Mucosa of stomach (tissue), 1 donor: Measurements from ENCODE around the gene ARHGEF26.

Experiments
- H3K27me3 ChIP-seq: one replicate; pipeline ENCODE4 v1.7.0; 2013; ENCODE audit warnings: mild to moderate bottlenecking, low read length; ENCODE audit not compliant: control insufficient read depth, insufficient read depth
- H3K36me3 ChIP-seq: one replicate; pipeline ENCODE4 v1.7.0; 2013; ENCODE audit warnings: low read length; ENCODE audit not compliant: control insufficient read depth, insufficient read depth
- H3K4me1 ChIP-seq: one replicate; pipeline ENCODE4 v1.7.0; 2013; ENCODE audit warnings: mild to moderate bottlenecking, low read length; ENCODE audit not compliant: control insufficient read depth, insufficient read depth
- H3K4me3 ChIP-seq: one replicate; pipeline ENCODE4 v1.7.0; 2013; ENCODE audit warnings: low read length
- H3K9ac ChIP-seq: one replicate; pipeline ENCODE4 v1.7.0; 2013; ENCODE audit warnings: mild to moderate bottlenecking, low read length, moderate library complexity
- H3K9me3 ChIP-seq: one replicate; pipeline ENCODE4 v1.7.0; 2013; ENCODE audit warnings: mild to moderate bottlenecking, low read length, moderate library complexity; ENCODE audit not compliant: control insufficient read depth
- donor health status: Pancreatic carcinoma.

Gene ARHGEF26

DNA sequence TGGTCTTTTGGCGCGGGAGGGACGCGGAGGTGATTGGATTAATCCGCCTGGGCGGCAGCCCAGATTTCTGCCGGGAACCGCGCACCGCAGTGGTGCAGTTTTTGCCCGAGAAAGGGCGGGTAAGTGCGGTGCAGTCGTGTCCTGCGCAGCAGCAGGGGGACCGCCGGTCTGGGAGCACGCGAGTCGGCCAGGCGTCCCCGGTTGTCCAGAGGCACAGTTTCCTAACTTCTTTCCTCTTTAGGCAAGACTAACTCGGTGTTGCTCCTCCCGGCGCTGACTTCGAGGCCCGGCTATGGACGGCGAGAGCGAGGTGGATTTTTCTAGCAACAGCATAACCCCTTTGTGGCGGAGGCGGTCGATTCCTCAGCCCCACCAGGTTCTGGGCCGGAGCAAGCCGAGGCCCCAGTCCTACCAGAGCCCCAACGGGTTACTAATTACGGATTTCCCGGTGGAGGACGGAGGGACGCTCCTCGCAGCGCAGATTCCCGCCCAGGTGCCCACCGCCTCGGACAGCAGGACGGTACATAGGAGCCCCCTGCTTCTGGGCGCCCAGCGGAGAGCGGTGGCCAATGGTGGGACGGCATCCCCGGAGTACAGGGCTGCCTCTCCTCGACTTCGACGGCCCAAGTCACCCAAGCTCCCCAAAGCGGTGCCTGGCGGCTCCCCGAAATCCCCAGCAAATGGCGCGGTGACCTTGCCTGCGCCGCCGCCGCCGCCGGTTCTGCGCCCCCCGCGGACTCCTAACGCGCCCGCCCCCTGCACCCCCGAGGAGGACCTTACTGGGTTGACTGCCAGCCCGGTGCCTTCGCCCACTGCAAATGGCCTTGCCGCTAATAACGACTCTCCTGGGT, 736 bp downstream of the ARHGEF26 start:
- H3K36me3 ChIP-seq = no peaks in the 10 kb centered on the region
- H3K9me3 ChIP-seq = no peaks in the 10 kb centered on the region
- peaks cover 7% of the 10 kb centered on the region for H3K27me3 ChIP-seq
- H3K4me3 ChIP-seq = peak overlapping the region; percentile 61
- H3K4me1 ChIP-seq = peaks cover 5% of the 10 kb centered on the region
- peak overlapping the region; percentile 70 for H3K9ac ChIP-seq

- Histone ChIP-seq H3K4me3 (peak overlapping the region; percentile 49), H3K36me3 (no peaks in the 10 kb centered on the region), H3K9ac (peak overlapping the region; percentile 70), H3K4me1 (peaks cover 5% of the 10 kb centered on the region), H3K27me3 (peaks cover 7% of the 10 kb centered on the region), H3K9me3 (no peaks in the 10 kb centered on the region)
Observed at GRCh38 chr3:154122552-154122911, 1.3 kb downstream of the ARHGEF26 start.

DNA sequence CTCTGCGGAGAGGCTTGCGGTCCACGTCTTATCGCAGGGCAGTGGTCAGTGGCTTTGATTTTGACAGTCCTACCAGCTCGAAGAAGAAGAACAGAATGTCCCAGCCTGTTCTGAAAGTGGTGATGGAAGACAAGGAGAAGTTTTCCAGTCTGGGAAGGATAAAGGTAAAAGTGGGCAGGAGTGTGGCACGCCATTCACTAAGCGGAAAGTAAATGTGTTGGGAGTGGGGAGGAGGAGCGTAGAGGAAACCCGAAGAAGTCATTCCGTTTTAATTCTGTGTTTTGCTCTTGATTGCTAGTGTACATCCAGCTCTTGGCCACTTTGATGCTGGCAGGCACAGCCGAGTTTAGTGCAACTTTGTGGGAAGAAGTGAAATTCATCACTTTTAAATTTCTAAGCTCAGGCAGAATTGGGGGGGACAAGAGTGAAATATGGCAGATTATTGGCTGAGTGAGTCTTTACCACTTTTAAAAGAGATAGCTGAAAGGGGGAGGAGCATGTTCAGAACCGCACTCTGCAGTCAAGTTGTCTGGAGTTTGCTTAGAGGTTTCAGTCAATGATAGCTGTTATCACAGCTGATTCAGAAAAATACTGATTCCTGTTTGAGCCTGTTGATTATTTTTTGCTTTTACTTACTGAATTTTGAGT, 1.8 kb downstream of the ARHGEF26 start:
- H3K9ac ChIP-seq = peak overlapping the region; percentile 70
- H3K9me3 ChIP-seq = no peaks in the 10 kb centered on the region
- H3K27me3 ChIP-seq = peaks cover 7% of the 10 kb centered on the region
- H3K4me1 ChIP-seq = peaks cover 5% of the 10 kb centered on the region
- H3K36me3 ChIP-seq = no peaks in the 10 kb centered on the region
- peak overlapping the region; percentile 49 for H3K4me3 ChIP-seq

GRCh38 chr3:154123906-154124305, 2.7 kb downstream of the ARHGEF26 start:
- no peaks in the 10 kb centered on the region for H3K9me3 ChIP-seq
- H3K27me3 ChIP-seq = peaks cover 7% of the 10 kb centered on the region
- no peaks in the 10 kb centered on the region for H3K36me3 ChIP-seq
- peaks cover 5% of the 10 kb centered on the region for H3K4me1 ChIP-seq
- H3K4me3 ChIP-seq = no peak overlapping the region
- no peak overlapping the region for H3K9ac ChIP-seq

GRCh38 chr3:154125378-154126030, 4.3 kb downstream of the ARHGEF26 start:
- H3K4me3 ChIP-seq = no peak overlapping the region
- peaks cover 5% of the 10 kb centered on the region for H3K4me1 ChIP-seq
- no peaks in the 10 kb centered on the region for H3K36me3 ChIP-seq
- H3K9me3 ChIP-seq = no peaks in the 10 kb centered on the region
- H3K9ac ChIP-seq = no peak overlapping the region
- peaks cover 7% of the 10 kb centered on the region for H3K27me3 ChIP-seq

- H3K4me1 ChIP-seq = peaks cover 5% of the 10 kb centered on the region
- no peaks in the 10 kb centered on the region for H3K36me3 ChIP-seq
- H3K27me3 ChIP-seq = peaks cover 7% of the 10 kb centered on the region
- no peak overlapping the region for H3K9ac ChIP-seq
- no peak overlapping the region for H3K4me3 ChIP-seq
- H3K9me3 ChIP-seq = no peaks in the 10 kb centered on the region
Observed at GRCh38 chr3:154126651-154127050, 5.5 kb downstream of the ARHGEF26 start.

GRCh38 chr3:154129625-154130024, 8.4 kb downstream of the ARHGEF26 start:
- Histone ChIP-seq H3K4me3 (no peak overlapping the region), H3K4me1 (no peaks in the 10 kb centered on the region), H3K27me3 (no peaks in the 10 kb centered on the region), H3K9ac (no peak overlapping the region), H3K36me3 (no peaks in the 10 kb centered on the region), H3K9me3 (no peaks in the 10 kb centered on the region)

DNA sequence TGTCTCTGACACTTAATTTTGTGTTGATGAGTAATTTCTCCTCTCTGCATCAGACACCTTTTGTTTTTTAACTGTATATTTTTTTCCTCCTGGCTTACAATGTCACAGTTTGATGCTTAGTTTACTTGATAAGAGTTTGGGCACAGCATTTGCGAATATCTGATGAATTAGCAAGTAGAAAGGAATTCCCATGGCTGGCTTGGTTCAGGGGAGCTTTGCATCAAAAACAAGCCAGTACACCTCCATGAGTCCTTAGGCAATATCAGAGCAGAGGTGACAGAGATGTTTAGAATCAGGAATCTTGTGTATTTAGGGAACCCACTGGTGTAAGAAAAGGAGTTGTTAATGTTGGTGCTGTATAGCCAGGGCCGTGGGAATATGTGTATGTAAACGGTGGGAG, 9.3 kb downstream of the ARHGEF26 start:
- Histone ChIP-seq H3K9ac (no peak overlapping the region), H3K9me3 (no peaks in the 10 kb centered on the region), H3K4me1 (peaks cover 4% of the 10 kb centered on the region), H3K27me3 (no peaks in the 10 kb centered on the region), H3K36me3 (no peaks in the 10 kb centered on the region), H3K4me3 (no peak overlapping the region)

GRCh38 chr3:154131830-154132229, 10.6 kb downstream of the ARHGEF26 start:
- Histone ChIP-seq H3K9me3 (no peaks in the 10 kb centered on the region), H3K4me1 (peaks cover 9% of the 10 kb centered on the region), H3K27me3 (no peaks in the 10 kb centered on the region), H3K36me3 (no peaks in the 10 kb centered on the region), H3K4me3 (no peak overlapping the region), H3K9ac (no peak overlapping the region)

- no peak overlapping the region for H3K4me3 ChIP-seq
- H3K9ac ChIP-seq = no peak overlapping the region
- no peaks in the 10 kb centered on the region for H3K9me3 ChIP-seq
- H3K36me3 ChIP-seq = no peaks in the 10 kb centered on the region
- peaks cover 16% of the 10 kb centered on the region for H3K4me1 ChIP-seq
- H3K27me3 ChIP-seq = no peaks in the 10 kb centered on the region
Observed at GRCh38 chr3:154132777-154133375, 11.7 kb downstream of the ARHGEF26 start.

DNA sequence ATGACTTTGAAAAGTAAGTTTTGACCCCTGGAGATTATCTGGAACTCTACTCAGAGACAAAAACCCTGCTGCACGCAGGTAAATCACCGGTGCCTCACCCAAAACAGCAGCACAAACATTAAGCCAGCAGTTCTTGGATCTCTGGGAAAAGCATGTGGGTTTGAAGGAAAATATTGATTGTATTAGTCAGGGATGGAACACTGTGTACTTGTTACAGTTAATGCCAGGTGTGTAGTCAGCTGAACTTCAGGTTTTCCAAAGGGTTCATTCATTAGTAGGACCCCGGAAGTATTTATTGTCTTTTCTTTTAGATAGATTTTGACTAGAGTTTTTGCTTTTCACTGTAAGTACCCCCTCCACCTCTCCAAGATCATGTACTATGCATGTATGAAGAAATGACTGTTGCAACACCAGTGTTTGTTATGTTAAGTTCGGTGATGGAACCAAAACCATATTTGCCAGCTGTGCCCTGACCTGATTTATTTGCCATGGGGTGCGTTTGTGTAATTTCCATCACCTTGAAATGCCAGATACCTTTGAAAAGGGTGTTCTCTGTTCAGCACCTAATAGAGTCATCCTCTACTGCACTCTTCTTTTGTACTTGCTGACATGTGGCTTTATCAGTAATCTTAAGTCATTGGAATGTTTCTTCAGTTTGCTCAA, 14.5 kb downstream of the ARHGEF26 start:
- H3K4me1 ChIP-seq = peaks cover 20% of the 10 kb centered on the region
- H3K9ac ChIP-seq = no peak overlapping the region
- no peaks in the 10 kb centered on the region for H3K9me3 ChIP-seq
- no peaks in the 10 kb centered on the region for H3K27me3 ChIP-seq
- H3K4me3 ChIP-seq = no peak overlapping the region
- H3K36me3 ChIP-seq = no peaks in the 10 kb centered on the region
